GM18502 (cell line): ENCODE results near the gene BTF3.
"Not testable (repeated sequence)": the region's sequence is repeated elsewhere in the genome, so short reads cannot be mapped to it uniquely, and the experiment has no call there.

Source experiments
- ATAC-seq: cut with Tn5 transposase; IDR thresholded peaks from one replicate; pipeline ENCODE4 v1.9.1; 2021; ENCODE audit warnings: mild to moderate bottlenecking; ENCODE audit not compliant: unreplicated experiment, poor library complexity

The BTF3 gene

GRCh38 chr5:73498057-73498992 is at the start of gene BTF3:
TSS of gene BTF3 (plus strand) at chr5:73498442. CDS start at chr5:73498668, 226 bp downstream.
- ATAC-seq = peak; percentile 94

GRCh38 chr5:73448463-73449136 is 49.6 kb upstream of the BTF3 start, which contains the start of gene FOXD1:
TSS of gene FOXD1 (minus strand) at chr5:73448777. CDS start at chr5:73448362, 415 bp downstream.
- ATAC-seq = peak; percentile 37

GRCh38 chr5:73450137-73450536 is 48.1 kb upstream of the BTF3 start:
- ATAC-seq = no peak

GRCh38 chr5:73450672-73451223 is 47.5 kb upstream of the BTF3 start:
- no peak for ATAC-seq

- no peak for ATAC-seq
Observed at GRCh38 chr5:73451224-73452130, 46.8 kb upstream of the BTF3 start.

- no peak for ATAC-seq
Observed at GRCh38 chr5:73452215-73452614, 46.0 kb upstream of the BTF3 start.

GRCh38 chr5:73454379-73455036 is 43.7 kb upstream of the BTF3 start:
- peak; percentile 63 for ATAC-seq

- ATAC-seq = not testable (repeated sequence)
Observed at GRCh38 chr5:73456462-73456861, 41.8 kb upstream of the BTF3 start.

- no peak for ATAC-seq
Observed at GRCh38 chr5:73459366-73459765, 38.9 kb upstream of the BTF3 start.

GRCh38 chr5:73460133-73460532 is 38.1 kb upstream of the BTF3 start:
- ATAC-seq = no peak

- ATAC-seq = no peak
Observed at GRCh38 chr5:73464016-73464745, 34.1 kb upstream of the BTF3 start.

GRCh38 chr5:73468638-73469037 is 29.6 kb upstream of the BTF3 start:
- not testable (repeated sequence) for ATAC-seq

GRCh38 chr5:73469878-73470277 is 28.4 kb upstream of the BTF3 start:
- no peak for ATAC-seq

GRCh38 chr5:73471654-73472053 is 26.6 kb upstream of the BTF3 start:
- ATAC-seq = no peak

- ATAC-seq = no peak
Observed at GRCh38 chr5:73472116-73472515, 26.1 kb upstream of the BTF3 start.

GRCh38 chr5:73480500-73480899 is 17.7 kb upstream of the BTF3 start:
- ATAC-seq = no peak

GRCh38 chr5:73482383-73483136 is 15.7 kb upstream of the BTF3 start:
- ATAC-seq = no peak

- ATAC-seq = no peak
Observed at GRCh38 chr5:73483676-73484075, 14.6 kb upstream of the BTF3 start.
